Stimulated activated CD4-positive, alpha-beta T cell treated with anti-CD3 and anti-CD28 coated beads, Interleukin-2, amount 100 ng/mL, for 24 hours (primary cell): ENCODE results near the gene CHST13.

Source experiments
- DNase-seq, 2 donors: peaks; one replicate each; pipeline ENCODE4 v3.0.0-alpha.2; 2020

CHST13 gene, protein sequence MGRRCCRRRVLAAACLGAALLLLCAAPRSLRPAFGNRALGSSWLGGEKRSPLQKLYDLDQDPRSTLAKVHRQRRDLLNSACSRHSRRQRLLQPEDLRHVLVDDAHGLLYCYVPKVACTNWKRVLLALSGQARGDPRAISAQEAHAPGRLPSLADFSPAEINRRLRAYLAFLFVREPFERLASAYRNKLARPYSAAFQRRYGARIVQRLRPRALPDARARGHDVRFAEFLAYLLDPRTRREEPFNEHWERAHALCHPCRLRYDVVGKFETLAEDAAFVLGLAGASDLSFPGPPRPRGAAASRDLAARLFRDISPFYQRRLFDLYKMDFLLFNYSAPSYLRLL

GRCh38 chr3:126523745-126524428 is at the start of gene CHST13:
Gene CHST13 (plus strand): TSS chr3:126524155. CDS start chr3:126524333, 178 bp downstream.
- peak in 1 of 2 donors; percentile 17 for DNase-seq

GRCh38 chr3:126474498-126475412 is 49.2 kb upstream of the CHST13 start:
- peak; percentile 41 to 53 for DNase-seq

DNA sequence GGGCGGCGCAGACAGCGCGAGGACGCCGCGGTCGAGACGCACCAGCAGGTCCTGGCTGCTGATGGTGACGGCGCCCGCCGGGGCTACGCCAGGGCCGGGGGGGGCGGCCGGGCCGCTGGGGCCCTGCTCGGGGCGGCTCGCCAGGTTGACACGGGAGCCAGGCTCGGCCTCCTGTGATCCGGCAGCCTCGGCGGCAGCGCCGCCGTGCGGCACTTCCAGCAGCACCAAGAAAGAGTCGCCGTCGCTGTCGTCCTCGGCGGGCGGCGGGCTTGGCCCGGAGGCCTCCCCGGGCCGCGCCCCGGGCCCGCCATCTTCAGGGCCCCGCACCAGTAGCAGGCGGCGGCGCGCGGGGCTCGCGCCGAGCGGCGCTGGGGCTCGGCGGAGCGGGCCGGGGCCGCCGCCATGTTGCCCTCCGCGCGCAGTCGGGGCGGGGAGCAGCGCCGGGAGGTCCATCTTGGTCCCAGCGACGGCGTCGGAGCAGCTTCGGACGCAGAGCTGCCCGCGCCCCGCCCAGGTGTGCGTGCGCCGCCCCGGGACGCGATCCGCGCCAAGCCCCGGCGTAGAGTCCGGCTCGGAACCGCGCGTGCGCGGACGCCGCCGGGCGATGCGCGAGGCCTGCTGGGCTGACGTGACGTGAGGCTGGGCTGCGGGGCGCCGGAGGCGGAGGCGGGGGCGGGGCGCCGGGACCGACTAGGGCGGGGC is 48.4 kb upstream of the CHST13 start, which contains the start of gene ZXDC:
Gene ZXDC (minus strand): TSS at position 479 of the 702 bp plus-strand sequence. CDS start 26 bp downstream, at position 453.
- peak; percentile 91 to 92 for DNase-seq

DNA sequence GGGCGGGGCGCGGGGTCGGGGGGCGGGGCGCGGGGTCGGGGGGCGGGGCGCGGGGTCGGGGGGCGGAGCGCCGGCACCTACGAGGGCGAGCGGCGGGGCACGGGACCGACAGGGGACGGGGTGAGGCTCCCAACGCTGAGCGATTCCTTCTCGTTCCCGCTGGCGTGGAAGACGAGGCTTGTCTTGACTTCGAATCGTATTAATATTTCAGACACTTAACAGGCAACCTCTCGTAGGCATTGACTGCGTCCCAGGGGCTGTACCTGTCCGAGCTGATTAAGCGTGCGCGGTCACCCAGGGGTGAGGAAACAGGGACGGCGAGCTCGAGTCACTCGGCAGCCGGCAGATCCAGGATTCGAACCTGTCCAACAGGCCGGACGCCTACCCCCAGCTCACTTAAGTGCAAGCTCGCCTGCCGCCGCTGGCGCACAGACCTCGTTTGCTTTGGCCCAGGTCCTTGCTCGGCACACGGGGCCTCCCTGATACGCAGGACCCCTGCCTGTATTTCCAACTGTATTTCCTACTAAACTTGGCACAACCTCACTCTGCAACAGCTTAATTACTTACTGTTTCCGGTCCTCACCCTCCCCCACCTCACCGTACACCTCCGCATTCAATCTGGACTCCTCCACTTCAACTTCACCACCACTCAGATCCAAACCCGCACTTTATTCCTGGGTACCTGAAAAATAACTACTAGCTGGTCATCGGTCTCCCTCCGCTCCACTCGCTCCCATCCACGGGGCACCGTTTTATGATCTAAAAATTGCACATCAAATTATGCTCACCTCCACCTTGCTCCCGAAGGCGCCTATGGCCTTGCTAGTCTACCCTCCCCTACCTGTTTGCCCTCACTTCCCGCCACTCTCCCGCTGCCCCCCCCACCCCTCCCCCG is 47.5 kb upstream of the CHST13 start:
- no peak for DNase-seq

- DNase-seq, result no peak
Observed at GRCh38 chr3:126477061-126477380, 46.9 kb upstream of the CHST13 start.

DNA sequence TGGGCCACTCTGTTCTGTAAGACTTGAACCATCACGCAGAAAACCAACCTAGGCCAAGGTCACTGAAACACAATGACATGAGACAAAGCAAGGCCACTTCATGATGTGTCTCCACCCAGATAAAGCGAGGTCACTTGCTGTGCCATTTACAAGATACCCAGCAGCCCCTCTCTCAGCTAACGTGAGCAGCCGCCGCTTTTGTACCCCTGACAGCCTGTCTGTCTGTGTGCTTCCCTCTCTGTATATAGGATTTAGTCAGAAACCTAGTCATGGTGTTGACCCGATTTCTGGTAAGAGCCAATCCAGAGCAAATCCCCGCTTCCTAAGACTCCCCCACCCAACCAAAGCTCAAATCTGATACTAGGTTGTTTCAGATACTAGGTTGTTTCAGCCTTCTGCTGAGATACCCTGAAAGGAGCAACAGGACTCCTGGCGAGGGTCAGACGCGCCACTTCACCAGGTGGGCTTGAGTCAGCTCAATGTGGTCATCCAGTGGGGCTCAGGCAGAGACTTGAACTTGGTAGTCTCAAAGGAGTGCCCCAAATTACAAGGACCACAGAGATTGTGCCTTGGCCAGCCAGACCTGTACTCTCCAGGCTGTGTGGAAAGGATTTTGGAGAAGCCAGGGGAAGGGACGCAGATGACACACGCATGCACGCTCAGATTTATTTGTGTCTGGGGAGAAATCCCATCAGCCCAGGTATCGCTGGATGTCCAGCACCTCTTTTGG is 45.2 kb upstream of the CHST13 start:
- no peak for DNase-seq

DNA sequence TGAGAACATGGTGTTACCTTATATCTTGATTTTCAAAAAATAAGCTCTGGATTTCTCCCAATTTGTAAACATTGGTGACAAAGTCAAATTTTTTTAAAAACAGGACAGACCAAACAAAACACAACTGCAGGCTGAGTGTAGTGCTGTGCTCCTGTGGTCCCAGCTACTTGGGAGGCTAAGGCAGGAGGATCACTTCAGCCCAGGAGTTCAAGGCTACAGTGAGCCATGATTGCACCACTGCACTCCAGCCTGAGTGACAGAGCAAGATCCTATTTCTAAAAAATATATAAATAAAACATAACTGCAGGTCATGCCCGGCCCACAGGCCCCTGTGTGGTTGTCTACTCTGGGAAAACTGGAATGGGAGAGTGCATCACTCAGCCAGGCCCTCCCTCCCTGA is 44.3 kb upstream of the CHST13 start:
- no peak for DNase-seq

GRCh38 chr3:126480206-126480605 is 43.7 kb upstream of the CHST13 start:
- no peak for DNase-seq

- DNase-seq, result no peak
Observed at GRCh38 chr3:126480861-126481260, 43.1 kb upstream of the CHST13 start.

- DNase-seq, result no peak
Observed at GRCh38 chr3:126481808-126482502, 42.0 kb upstream of the CHST13 start.

DNA sequence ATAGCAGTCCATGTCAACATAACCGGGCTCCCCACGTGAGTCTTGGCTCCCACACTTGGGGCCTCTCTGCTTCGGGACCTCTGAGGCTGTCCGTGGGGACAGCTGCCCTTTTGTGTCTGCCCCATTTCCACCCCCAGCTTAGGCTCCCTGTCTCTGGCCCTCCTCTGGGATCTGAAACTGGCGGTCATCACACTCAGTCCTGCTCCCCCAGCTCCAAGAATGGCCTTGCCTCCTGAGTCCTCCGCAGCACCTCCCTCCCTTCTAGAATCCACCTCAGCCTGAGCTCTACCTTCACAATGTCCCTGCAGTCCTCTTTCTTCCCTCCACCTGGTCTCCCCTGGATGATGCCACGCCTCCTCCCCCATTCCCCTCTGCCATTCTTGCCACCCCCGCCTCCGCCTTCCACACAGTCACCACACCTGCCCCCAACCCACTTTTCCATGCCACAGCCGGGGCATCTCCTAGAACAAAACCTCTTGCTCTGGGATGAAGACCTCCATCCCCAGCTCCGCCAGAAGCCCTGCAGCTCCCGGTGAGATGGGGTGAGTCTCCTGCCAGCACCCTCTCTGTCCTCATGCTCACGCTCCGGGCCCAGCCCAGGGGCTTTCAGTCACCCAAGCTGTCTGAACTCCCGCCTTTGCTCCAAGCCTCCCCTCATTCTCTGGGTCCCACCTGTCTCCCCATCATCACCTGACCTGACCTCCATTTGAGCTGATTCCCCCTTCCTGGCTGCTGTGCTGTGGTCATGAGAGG is 41.3 kb upstream of the CHST13 start:
- no peak for DNase-seq

- DNase-seq, result no peak
Observed at GRCh38 chr3:126483321-126483761, 40.6 kb upstream of the CHST13 start.

GRCh38 chr3:126484148-126484547 is 39.8 kb upstream of the CHST13 start:
- no peak for DNase-seq

DNA sequence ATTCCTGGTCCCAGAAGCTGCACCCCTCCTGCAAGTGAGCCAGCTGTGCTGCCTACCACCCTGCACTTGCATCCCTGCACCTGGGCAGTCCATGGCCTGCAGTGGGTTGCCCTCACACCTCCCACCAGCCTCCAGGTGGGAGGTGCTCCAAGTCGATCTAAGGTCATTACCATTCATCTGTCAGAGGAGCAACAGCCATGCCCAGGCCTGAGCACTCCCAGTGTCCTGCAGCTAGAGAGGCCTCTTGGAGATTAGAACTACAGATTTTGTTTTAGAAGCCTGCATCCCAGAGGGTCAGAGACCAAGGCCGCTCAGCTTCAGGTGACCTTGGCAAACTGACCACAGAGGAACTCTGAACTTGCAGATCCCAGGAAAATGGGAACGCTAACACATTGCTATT is 39.3 kb upstream of the CHST13 start:
- DNase-seq, result no peak

DNA sequence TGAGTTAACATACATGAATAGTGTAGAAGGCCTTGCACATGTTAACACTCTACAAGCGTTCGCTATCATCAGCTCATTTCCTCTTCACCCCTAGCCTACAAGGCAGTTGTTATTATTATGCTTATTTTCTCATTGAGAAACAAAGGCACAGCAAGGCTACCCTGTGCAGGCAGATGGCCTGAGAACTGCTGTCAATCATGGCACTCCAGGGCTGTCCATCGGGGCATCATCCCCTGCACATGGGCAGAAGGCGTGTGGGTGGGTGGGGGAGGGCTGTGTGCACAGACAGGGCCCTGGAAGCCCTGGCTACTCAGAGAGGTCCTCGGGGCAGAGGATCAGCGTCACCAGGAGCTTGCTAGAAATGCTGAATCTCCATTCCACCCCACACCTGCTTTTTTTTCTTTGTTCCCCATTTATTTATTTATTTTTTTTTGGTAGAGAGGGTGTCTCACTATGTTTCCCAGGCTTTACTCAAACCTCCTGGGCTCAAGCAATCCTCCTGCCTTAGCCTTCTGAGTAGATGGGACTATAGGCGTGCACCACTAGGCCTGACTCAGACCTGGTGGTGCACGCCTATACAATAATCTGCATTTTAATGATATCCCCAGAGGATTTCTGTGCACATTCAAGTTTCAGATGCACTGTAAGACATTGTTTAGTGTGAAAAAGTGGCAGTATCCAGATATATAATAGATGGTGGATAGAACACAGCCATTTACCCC is 38.6 kb upstream of the CHST13 start:
- no peak for DNase-seq

- no peak for DNase-seq
Observed at GRCh38 chr3:126485956-126486355, 38.0 kb upstream of the CHST13 start.

- no peak for DNase-seq
Observed at GRCh38 chr3:126486360-126486847, 37.6 kb upstream of the CHST13 start.

DNA sequence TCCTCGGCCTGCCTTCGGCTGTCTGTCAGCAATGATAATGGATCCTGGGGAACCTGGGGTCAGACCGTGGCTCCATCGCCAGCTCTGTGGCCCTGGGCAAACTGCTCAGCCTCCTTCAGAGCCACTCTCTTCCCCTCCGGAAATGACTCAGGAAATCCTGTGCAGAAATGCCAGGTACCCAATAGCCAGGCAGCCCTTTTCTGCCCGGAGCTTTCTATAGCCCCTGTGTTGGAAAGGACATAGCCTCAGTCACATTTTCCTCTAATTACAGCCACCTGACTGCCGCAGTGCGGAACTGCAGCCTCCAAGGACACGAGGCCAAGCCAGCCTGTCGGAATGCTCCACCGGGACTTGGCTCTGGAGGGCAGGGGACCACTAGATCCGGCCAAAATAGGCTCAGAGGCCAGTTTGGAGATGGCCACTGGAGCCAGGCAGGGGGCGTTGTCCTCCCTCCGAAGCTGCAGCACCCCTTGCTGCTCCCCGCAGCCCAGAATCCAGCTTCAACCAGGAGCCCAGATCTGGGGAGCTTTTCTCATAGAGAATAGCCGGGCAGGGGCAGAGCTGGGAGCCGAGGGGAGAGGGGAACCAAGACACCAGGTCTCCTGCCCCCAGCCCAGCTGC is 36.7 kb upstream of the CHST13 start:
- no peak for DNase-seq
